ENCODE results near the gene HIP1R. TPM values are rescaled to one million over a fixed set of nuclear protein-coding genes. Genes with fewer than 3 reads are reported as not detected.

Gene HIP1R
- total and polyA plus RNA-seq, 10 of the 15 experiments (the other 5 are each of a cell fraction or from before 2014, with no cell fraction given), result 0.18 to 27.7 (median 11.7) TPM

DNA sequence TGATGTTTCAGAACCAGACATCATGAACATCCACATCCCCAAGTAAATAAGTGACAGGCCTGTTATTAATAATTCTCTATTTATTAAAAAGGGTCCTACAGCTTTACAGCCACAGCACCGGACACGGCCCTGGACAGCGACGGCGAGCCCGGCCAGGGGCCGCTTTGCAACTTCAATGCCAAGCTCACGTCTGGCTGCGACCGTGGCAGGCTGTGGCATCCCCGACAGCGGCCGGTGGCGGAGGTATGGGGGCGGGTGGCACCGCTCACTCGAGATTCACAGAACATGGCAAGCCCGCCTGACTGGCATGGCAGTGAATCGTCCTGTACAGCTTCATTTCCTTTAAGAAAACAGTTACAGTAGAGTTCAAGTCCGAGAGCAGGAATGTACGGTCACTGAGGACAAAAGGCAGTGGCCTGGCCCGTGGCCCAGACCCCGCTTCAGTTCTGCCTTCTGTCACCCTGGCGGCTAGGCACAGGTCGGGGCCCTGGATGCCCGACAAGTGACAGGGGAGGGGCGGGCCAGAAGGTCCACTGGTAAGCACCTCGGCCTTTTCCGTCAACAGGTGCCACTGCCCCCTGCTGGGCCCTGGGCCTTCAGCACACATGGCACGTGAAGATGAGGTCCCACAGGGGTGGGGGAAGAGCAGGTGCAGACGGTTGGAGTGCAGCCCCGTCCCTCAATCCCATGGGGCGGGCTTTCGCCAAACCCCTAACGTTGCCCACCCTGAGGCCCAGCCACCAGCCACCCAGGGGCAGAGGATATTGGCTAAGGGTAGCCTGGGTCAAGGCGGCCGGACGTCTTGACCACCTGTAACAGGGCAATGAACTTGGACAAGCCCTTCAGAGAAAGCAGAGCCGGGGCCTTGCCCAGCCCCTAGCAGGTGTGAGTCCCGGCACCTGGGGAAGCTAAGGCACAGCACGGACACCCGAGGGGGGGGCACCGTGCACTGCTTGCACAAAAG lies 30.3 kb downstream of the HIP1R start (continued):
- TF ChIP-seq, protein P1, sequence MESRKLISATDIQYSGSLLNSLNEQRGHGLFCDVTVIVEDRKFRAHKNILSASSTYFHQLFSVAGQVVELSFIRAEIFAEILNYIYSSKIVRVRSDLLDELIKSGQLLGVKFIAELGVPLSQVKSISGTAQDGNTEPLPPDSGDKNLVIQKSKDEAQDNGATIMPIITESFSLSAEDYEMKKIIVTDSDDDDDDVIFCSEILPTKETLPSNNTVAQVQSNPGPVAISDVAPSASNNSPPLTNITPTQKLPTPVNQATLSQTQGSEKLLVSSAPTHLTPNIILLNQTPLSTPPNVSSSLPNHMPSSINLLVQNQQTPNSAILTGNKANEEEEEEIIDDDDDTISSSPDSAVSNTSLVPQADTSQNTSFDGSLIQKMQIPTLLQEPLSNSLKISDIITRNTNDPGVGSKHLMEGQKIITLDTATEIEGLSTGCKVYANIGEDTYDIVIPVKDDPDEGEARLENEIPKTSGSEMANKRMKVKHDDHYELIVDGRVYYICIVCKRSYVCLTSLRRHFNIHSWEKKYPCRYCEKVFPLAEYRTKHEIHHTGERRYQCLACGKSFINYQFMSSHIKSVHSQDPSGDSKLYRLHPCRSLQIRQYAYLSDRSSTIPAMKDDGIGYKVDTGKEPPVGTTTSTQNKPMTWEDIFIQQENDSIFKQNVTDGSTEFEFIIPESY (IDR thresholded peaks at IDR 0.05), result no peak
- no peak for TF ChIP-seq SREBF2 (IDR thresholded peaks at IDR 0.05; ENCODE audit: low read length)
- no peak for TF ChIP-seq MYB (IDR thresholded peaks at IDR 0.05; ENCODE audit: borderline replicate concordance, low read depth, low read length)
- TF ChIP-seq, protein P2, sequence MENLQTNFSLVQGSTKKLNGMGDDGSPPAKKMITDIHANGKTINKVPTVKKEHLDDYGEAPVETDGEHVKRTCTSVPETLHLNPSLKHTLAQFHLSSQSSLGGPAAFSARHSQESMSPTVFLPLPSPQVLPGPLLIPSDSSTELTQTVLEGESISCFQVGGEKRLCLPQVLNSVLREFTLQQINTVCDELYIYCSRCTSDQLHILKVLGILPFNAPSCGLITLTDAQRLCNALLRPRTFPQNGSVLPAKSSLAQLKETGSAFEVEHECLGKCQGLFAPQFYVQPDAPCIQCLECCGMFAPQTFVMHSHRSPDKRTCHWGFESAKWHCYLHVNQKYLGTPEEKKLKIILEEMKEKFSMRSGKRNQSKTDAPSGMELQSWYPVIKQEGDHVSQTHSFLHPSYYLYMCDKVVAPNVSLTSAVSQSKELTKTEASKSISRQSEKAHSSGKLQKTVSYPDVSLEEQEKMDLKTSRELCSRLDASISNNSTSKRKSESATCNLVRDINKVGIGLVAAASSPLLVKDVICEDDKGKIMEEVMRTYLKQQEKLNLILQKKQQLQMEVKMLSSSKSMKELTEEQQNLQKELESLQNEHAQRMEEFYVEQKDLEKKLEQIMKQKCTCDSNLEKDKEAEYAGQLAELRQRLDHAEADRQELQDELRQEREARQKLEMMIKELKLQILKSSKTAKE (IDR thresholded peaks at IDR 0.05; ENCODE audit: low read depth, poor library complexity, severe bottlenecking), result no peak
- no peak for TF ChIP-seq MEF2B (IDR thresholded peaks at IDR 0.05; ENCODE audit: partially characterized antibody, poor library complexity, severe bottlenecking)
- TF ChIP-seq, protein P3, sequence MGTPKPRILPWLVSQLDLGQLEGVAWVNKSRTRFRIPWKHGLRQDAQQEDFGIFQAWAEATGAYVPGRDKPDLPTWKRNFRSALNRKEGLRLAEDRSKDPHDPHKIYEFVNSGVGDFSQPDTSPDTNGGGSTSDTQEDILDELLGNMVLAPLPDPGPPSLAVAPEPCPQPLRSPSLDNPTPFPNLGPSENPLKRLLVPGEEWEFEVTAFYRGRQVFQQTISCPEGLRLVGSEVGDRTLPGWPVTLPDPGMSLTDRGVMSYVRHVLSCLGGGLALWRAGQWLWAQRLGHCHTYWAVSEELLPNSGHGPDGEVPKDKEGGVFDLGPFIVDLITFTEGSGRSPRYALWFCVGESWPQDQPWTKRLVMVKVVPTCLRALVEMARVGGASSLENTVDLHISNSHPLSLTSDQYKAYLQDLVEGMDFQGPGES (IDR thresholded peaks at IDR 0.05), result no peak
- no peak for TF ChIP-seq ATF7 (IDR thresholded peaks at IDR 0.05; ENCODE audit: low read depth)
- TF ChIP-seq RCOR1 (conservative IDR thresholded peaks at IDR 0.05; ENCODE audit: low read depth, low read length), result no peak
- TF ChIP-seq, protein P4, sequence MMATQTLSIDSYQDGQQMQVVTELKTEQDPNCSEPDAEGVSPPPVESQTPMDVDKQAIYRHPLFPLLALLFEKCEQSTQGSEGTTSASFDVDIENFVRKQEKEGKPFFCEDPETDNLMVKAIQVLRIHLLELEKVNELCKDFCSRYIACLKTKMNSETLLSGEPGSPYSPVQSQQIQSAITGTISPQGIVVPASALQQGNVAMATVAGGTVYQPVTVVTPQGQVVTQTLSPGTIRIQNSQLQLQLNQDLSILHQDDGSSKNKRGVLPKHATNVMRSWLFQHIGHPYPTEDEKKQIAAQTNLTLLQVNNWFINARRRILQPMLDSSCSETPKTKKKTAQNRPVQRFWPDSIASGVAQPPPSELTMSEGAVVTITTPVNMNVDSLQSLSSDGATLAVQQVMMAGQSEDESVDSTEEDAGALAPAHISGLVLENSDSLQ (IDR thresholded peaks at IDR 0.05), result peak; percentile 24; the same call in 1 of the 2 replicates
- TF ChIP-seq, protein P5, sequence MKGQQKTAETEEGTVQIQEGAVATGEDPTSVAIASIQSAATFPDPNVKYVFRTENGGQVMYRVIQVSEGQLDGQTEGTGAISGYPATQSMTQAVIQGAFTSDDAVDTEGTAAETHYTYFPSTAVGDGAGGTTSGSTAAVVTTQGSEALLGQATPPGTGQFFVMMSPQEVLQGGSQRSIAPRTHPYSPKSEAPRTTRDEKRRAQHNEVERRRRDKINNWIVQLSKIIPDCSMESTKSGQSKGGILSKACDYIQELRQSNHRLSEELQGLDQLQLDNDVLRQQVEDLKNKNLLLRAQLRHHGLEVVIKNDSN (IDR thresholded peaks at IDR 0.05; ENCODE audit: borderline replicate concordance, extremely low read length, insufficient read depth, low read depth, low read length), result no peak
- TF ChIP-seq, protein P6, sequence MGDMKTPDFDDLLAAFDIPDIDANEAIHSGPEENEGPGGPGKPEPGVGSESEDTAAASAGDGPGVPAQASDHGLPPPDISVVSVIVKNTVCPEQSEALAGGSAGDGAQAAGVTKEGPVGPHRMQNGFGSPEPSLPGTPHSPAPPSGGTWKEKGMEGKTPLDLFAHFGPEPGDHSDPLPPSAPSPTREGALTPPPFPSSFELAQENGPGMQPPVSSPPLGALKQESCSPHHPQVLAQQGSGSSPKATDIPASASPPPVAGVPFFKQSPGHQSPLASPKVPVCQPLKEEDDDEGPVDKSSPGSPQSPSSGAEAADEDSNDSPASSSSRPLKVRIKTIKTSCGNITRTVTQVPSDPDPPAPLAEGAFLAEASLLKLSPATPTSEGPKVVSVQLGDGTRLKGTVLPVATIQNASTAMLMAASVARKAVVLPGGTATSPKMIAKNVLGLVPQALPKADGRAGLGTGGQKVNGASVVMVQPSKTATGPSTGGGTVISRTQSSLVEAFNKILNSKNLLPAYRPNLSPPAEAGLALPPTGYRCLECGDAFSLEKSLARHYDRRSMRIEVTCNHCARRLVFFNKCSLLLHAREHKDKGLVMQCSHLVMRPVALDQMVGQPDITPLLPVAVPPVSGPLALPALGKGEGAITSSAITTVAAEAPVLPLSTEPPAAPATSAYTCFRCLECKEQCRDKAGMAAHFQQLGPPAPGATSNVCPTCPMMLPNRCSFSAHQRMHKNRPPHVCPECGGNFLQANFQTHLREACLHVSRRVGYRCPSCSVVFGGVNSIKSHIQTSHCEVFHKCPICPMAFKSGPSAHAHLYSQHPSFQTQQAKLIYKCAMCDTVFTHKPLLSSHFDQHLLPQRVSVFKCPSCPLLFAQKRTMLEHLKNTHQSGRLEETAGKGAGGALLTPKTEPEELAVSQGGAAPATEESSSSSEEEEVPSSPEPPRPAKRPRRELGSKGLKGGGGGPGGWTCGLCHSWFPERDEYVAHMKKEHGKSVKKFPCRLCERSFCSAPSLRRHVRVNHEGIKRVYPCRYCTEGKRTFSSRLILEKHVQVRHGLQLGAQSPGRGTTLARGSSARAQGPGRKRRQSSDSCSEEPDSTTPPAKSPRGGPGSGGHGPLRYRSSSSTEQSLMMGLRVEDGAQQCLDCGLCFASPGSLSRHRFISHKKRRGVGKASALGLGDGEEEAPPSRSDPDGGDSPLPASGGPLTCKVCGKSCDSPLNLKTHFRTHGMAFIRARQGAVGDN (IDR thresholded peaks at IDR 0.05), result no peak
- no peak for TF ChIP-seq MTA3 (IDR thresholded peaks at IDR 0.05; ENCODE audit: borderline replicate concordance, low read length)
- no peak for TF ChIP-seq ZSCAN29 (IDR thresholded peaks at IDR 0.05)
- TF ChIP-seq TAF1 (IDR thresholded peaks at IDR 0.05; ENCODE audit: borderline replicate concordance, low read depth, low read length), result no peak

All from GM12878 (cell line).